Transverse colon (tissue), 4 donors: ENCODE data around the gene PITRM1. TPM values are rescaled to one million over a fixed set of nuclear protein-coding genes. Genes with fewer than 3 reads are reported as not detected.

Source experiments
- DNase-seq: peaks from one replicate; pipeline ENCODE4 v3.0.0-alpha.2; 2019
- H3K27ac ChIP-seq, 4 donors: fragments of 200-600 bp; sonication (generic); 2 replicates each; pipeline ENCODE4 v1.5.1; 2016 to 2018; ENCODE audit warnings: inconsistent platforms in 4 of 4
- H3K27me3 ChIP-seq: fragments of 200-600 bp; sonication (generic); 2 replicates; pipeline ENCODE4 v1.5.1; 2017; ENCODE audit warnings: inconsistent platforms
- H3K36me3 ChIP-seq, 4 donors: fragments of 200-600 bp; sonication (generic); 2 replicates each; pipeline ENCODE4 v1.5.1; 2017 to 2019; ENCODE audit warnings: inconsistent platforms in 4 of 4
- H3K4me1 ChIP-seq, 4 donors: fragments of 200-600 bp; sonication (generic); 2 replicates each; pipeline ENCODE4 v1.5.1; 2017 to 2020; ENCODE audit warnings: inconsistent platforms in 4 of 4
- H3K4me3 ChIP-seq, 4 donors: fragments of 200-600 bp; sonication (generic); 1 replicate in 1 of 4; 2 replicates in 3 of 4; pipeline versions ENCODE4 v1.5.1 to v1.6.1; 2017 to 2019; ENCODE audit warnings: inconsistent platforms in 4 of 4
- H3K9me3 ChIP-seq, 2 donors: fragments of 200-600 bp; sonication (generic); 2 replicates each; pipeline ENCODE4 v1.5.1; 2017 to 2019; ENCODE audit warnings: inconsistent platforms in 2 of 2
- EP300 ChIP-seq: sonication (generic); formaldehyde crosslinking; IDR thresholded peaks from one replicate; pipeline ENCODE4 v1.6.1; 2017; ENCODE audit warnings: antibody characterized with exemption, low read depth
- POLR2A ChIP-seq: fragments of 450-650 bp; IDR thresholded peaks from one replicate; pipeline ENCODE4 v1.6.1; 2016; ENCODE audit warnings: antibody characterized with exemption, mild to moderate bottlenecking, moderate library complexity
- POLR2AphosphoS5 ChIP-seq, 3 donors: sonication (generic); formaldehyde crosslinking; IDR thresholded peaks; one replicate each; pipeline ENCODE4 v1.6.1; 2016; ENCODE audit warnings: antibody characterized with exemption in 3 of 3
- WGBS, 2 donors: methylation state at CpG; one replicate each; pipeline ENCODE4 v1.1.5; 2018; ENCODE audit warnings: low coverage in 1 of 2; 5-methylcytosine and 5-hydroxymethylcytosine counted together
- in situ Hi-C, 4 donors: fragments of 200-750 bp; cut with MboI; loops; one replicate each; pipeline versions ENCODE4 v1.15.0 to v1.15.1; 2017; ENCODE audit warnings: low sequenced_read_pairs in 3 of 4, low pct_ligation_motif_present in 1 of 4, low pct_unique_long_range_greater_than_20kb in 1 of 4
- intact Hi-C: fragments of 100-400 bp; cut with DNase I; formaldehyde crosslinking; loops from one replicate; pipeline ENCODE4 v1.15.1; 2023; ENCODE audit warnings: low total_unique reads
- total RNA-seq, 4 donors: library from RNA; depleted of rRNA; stranded (reverse); fragments of >200 nt; gene quantifications; one replicate each; pipeline ENCODE4 v1.1.0, GENCODE V29; 2016
- TF ChIP-seq, protein P1 (sequence below), 5 experiments: fragments of 200-600 bp in 3 of 5; fragments of 450-650 bp in 2 of 5; sonication (generic) in 3 of 5; IDR thresholded peaks; 1 replicate in 2 of 5; 2 replicates in 3 of 5; pipeline ENCODE4 v1.5.1; 2016 to 2017; ENCODE audit warnings: antibody characterized with exemption in 5 of 5, inconsistent platforms in 3 of 5, mild to moderate bottlenecking in 2 of 5, moderate library complexity in 1 of 5

The PITRM1 gene
- total RNA-seq, 4 donors from 2014 or later, result 50.9 to 108 (median 67.6) TPM

DNA sequence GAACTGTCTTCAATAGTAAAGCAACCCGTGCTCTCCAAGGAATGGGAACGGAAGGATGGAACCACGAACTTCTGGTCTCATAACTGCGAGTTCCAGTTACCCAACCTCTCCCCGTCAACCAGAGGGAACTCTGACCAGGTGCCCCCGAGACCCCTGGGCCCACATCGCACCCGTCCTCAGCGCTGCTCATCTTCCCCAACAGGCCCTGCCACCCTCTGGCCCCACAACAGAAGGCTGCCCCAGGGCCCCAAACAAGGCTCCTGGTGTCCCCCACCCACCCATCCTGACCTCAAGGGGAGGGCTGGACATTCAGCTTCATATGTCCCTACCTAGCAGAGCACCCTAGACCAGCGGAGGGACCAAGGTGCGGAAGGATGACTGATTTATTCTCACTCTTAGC, 22.7 kb downstream of the PITRM1 start:
- in situ Hi-C loops, result no loop called here

DNA sequence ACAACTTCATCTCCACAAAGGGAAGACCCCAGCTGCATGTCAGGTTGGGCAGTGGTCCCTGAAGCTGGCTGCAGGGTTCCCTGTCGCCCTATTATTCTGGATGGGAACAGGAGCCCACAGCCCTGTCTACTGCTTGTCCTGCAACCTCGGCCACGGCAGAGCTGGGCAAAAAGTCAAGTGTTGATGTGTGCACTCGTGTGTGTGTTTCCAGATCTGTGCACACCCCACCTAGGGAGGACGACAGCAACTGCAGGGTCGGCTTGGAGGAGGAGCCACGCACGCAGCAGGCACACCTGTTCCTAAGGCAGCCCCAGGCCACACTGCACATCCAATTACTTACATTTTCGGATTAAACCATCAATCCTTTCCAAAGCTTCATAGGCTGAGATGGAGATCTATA, 23.6 kb downstream of the PITRM1 start:
- no peaks in the 10 kb centered on the region for H3K4me1 ChIP-seq
- H3K4me3 ChIP-seq, result no peak overlapping the region
- in situ Hi-C loops (no loop called here), intact Hi-C loops (no loop called here)
- no peak for DNase-seq
- no peaks in the 10 kb centered on the region for H3K9me3 ChIP-seq
- H3K27ac ChIP-seq, result no peak overlapping the region
- 69 to 100% methylated on average over 1 to 9 of the region's 9 CpGs for WGBS, 2 donors
- peaks cover 0 to 75% (median 30%) of the 10 kb centered on the region in 4 donors for H3K36me3 ChIP-seq
- H3K27me3 ChIP-seq, result no peaks in the 10 kb centered on the region
- no peak for TF ChIP-seq POLR2AphosphoS5 (IDR thresholded peaks at IDR 0.05)
- TF ChIP-seq EP300, result no peak
- TF ChIP-seq POLR2A, result no peak
- TF ChIP-seq, protein P1, sequence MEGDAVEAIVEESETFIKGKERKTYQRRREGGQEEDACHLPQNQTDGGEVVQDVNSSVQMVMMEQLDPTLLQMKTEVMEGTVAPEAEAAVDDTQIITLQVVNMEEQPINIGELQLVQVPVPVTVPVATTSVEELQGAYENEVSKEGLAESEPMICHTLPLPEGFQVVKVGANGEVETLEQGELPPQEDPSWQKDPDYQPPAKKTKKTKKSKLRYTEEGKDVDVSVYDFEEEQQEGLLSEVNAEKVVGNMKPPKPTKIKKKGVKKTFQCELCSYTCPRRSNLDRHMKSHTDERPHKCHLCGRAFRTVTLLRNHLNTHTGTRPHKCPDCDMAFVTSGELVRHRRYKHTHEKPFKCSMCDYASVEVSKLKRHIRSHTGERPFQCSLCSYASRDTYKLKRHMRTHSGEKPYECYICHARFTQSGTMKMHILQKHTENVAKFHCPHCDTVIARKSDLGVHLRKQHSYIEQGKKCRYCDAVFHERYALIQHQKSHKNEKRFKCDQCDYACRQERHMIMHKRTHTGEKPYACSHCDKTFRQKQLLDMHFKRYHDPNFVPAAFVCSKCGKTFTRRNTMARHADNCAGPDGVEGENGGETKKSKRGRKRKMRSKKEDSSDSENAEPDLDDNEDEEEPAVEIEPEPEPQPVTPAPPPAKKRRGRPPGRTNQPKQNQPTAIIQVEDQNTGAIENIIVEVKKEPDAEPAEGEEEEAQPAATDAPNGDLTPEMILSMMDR (IDR thresholded peaks at IDR 0.05), result no peak

More for the DNA sequence above, 22.7 kb downstream of the PITRM1 start:
- Histone ChIP-seq H3K27ac (no peak overlapping the region), H3K36me3 (peaks cover 0 to 73% (median 27%) of the 10 kb centered on the region in 4 donors), H3K9me3 (no peaks in the 10 kb centered on the region), H3K4me1 (no peaks in the 10 kb centered on the region), H3K27me3 (no peaks in the 10 kb centered on the region), H3K4me3 (no peak overlapping the region)
- no peak for TF ChIP-seq POLR2AphosphoS5 (IDR thresholded peaks at IDR 0.05)
- no peak for TF ChIP-seq POLR2A
- no peak for TF ChIP-seq EP300
- TF ChIP-seq, protein P1 (IDR thresholded peaks at IDR 0.05), result no peak
- intact Hi-C loops, result no loop called here
- DNase-seq, result no peak
- 72 to 77% methylated on average over 5 to 11 of the region's 11 CpGs for WGBS, 2 donors

DNA sequence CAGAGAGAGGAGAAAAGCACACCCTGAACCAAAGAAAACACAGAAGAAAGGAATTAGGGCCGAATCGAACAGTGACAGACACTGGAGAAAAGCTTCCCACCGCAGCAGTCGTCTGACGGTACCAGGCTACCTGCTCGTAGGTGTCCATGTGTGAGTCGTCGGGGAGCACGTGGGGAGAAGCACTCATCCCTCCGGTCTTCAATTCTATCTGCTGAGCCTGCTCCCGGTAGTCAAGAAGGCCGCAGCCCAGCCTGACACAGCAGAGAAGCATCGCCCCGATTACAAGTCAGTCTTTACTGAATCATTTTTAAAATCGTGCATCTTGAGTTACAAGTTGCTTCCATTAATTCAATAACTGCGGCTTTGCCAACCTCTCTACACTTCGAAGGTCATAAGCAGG, 24.5 kb downstream of the PITRM1 start:
- in situ Hi-C loops (no loop called here), intact Hi-C loops (no loop called here)
- Histone ChIP-seq H3K4me3 (no peak overlapping the region), H3K4me1 (no peaks in the 10 kb centered on the region), H3K9me3 (no peaks in the 10 kb centered on the region), H3K27me3 (no peaks in the 10 kb centered on the region), H3K36me3 (peaks cover 0 to 83% (median 32%) of the 10 kb centered on the region in 4 donors), H3K27ac (no peak overlapping the region)
- DNase-seq, result no peak
- TF ChIP-seq, protein P1 (IDR thresholded peaks at IDR 0.05), result no peak
- TF ChIP-seq EP300, result no peak
- no peak for TF ChIP-seq POLR2A
- no peak for TF ChIP-seq POLR2AphosphoS5 (IDR thresholded peaks at IDR 0.05)
- 85 to 100% methylated on average over 1 to 17 of the region's 17 CpGs for WGBS, 2 donors

DNA sequence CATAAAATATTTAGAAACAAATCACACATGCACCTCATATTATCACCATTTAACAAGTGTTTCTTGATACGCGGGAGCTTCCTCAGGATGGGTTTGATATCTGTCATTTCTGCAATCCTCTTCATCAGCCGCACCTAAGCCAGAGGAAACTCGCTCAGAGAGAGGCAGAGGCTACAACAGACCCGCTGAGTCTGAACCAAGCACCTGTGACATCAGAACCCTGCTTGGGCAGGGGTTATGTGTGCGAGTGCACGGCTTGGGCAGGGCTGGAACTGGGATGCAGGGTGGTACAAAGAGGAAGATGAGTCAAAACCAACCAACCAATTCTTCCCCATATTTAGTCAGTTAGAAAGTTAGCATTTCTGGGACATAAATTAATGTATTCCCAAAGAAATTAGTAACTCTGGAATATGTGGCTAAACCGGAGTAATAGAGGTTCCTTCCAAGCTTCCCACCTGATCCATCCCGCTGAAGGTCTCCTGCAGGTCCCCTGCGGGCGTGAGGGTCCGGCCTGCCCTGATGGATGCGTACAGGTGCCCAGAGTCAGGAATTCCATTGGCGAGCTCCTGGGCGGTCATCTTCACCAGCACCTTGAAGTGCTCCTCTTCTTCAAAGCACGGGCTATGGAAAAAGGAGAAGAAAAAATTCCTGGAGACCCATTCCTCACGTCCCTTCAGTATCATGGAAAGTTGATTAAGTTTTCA, 25.3 kb downstream of the PITRM1 start:
- Histone ChIP-seq H3K9me3 (no peaks in the 10 kb centered on the region), H3K4me3 (no peak overlapping the region), H3K4me1 (no peaks in the 10 kb centered on the region), H3K27ac (no peak overlapping the region), H3K36me3 (peaks cover 0 to 81% (median 31%) of the 10 kb centered on the region in 4 donors), H3K27me3 (no peaks in the 10 kb centered on the region)
- WGBS, 2 donors, result 88 to 91% methylated on average over 11 to 17 of the region's 17 CpGs
- no peak for DNase-seq
- intact Hi-C loops, result no loop called here
- TF ChIP-seq EP300, result no peak
- no peak for TF ChIP-seq POLR2A
- no peak for TF ChIP-seq POLR2AphosphoS5 (IDR thresholded peaks at IDR 0.05)
- in situ Hi-C loops, result no loop called here

DNA sequence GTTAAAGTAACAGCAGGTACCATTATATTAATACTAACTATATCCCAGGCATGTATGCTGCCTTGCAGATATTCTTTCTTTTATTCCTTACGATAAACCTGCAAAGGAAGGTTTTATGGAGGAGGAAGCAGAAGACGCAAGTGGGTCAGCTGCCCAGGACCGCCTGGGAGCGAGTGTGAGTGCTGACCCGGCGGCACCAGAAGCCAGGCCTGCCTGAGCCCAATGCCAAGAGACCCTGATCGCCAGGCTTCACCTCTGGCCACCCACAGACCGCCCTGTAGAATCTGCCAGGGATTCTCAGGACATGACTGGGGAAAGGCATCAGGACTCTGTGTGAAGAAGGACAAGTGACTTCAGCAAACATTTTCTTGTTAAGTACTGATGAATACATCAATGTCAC, 26.3 kb downstream of the PITRM1 start:
- no peaks in the 10 kb centered on the region for H3K4me1 ChIP-seq
- H3K4me3 ChIP-seq, result no peak overlapping the region
- no peak for DNase-seq
- TF ChIP-seq POLR2AphosphoS5 (IDR thresholded peaks at IDR 0.05) (no peak), EP300 (no peak)
- TF ChIP-seq, protein P1 (IDR thresholded peaks at IDR 0.05), result no peak
- no peak overlapping the region for H3K27ac ChIP-seq
- H3K9me3 ChIP-seq, result no peaks in the 10 kb centered on the region
- peaks cover 0 to 82% (median 29%) of the 10 kb centered on the region in 4 donors for H3K36me3 ChIP-seq
- 97% methylated on average over 8 of the region's 8 CpGs; no CpG with 5 or more reads in 1 of the 2 donors for WGBS, 2 donors
- in situ Hi-C loops (no loop called here), intact Hi-C loops (no loop called here)
- no peaks in the 10 kb centered on the region for H3K27me3 ChIP-seq
